B cell (primary cell): ENCODE measurements around the gene FLRT1. TPM values are rescaled to one million over a fixed set of nuclear protein-coding genes. Genes with fewer than 3 reads are reported as not detected.

Source experiments
- ATAC-seq: fragments of 200-7000 bp; cut with Tn5 transposase; one replicate; pipeline ENCODE4 v1.10.0; 2021; ENCODE audit warnings: low read depth, mild to moderate bottlenecking, moderate number of reproducible peaks, moderate library complexity
- CTCF ChIA-PET: fragments of 350-600 bp; sonication (Branson Sonifier 250); formaldehyde crosslinking; loops from one replicate; lab custom pipeline; 2021; ENCODE audit warnings: antibody characterized with exemption, inconsistent platforms; lab: Charles Lee
- POLR2A ChIA-PET: fragments of 350-600 bp; sonication (Branson Sonifier 250); formaldehyde crosslinking; loops from one replicate; lab custom pipeline; 2021; ENCODE audit warnings: antibody characterized with exemption; lab: Charles Lee
- DNase-seq: peaks from one replicate; pipeline ENCODE4 v3.0.0; 2013
- H2AFZ ChIP-seq: 2 replicates; pipeline ENCODE4 v1.6.1; 2012; ENCODE audit warnings: mild to moderate bottlenecking, low read depth, low read length; ENCODE audit not compliant: insufficient read depth, poor library complexity, severe bottlenecking
- H3K27ac ChIP-seq, 2 donors: 1 replicate in 1 of 2; 2 replicates in 1 of 2; pipeline ENCODE4 v1.5.1; 2012 to 2013; ENCODE audit warnings: low read length in 2 of 2, mild to moderate bottlenecking in 2 of 2, moderate library complexity in 1 of 2
- H3K27me3 ChIP-seq, 4 experiments: fragments of 200-600 bp in 1 of 4; sonication (generic) in 1 of 4; replicated peaks in 1 of 4; 1 replicate in 2 of 4; 2 replicates in 2 of 4; pipeline versions ENCODE4 v1.6.1 to v1.7.0; 2013 to 2016; ENCODE audit warnings: low read length in 3 of 4, mild to moderate bottlenecking in 2 of 4, mixed read lengths in 1 of 4, moderate library complexity in 1 of 4; ENCODE audit not compliant: insufficient read depth in 4 of 4, control insufficient read depth in 3 of 4; ENCODE audit errors: control extremely low read depth in 1 of 4
- H3K36me3 ChIP-seq, 2 experiments: replicated peaks in 1 of 2; 1 replicate in 1 of 2; 2 replicates in 1 of 2; pipeline versions ENCODE4 v1.6.1 to v1.7.1; 2013; ENCODE audit warnings: low read length in 1 of 2; ENCODE audit not compliant: insufficient read depth in 2 of 2, control insufficient read depth in 1 of 2; ENCODE audit errors: control extremely low read depth in 1 of 2, extremely low read depth in 1 of 2
- H3K4me1 ChIP-seq, 2 donors: fragments of 200-600 bp in 1 of 2; sonication (generic) in 1 of 2; 1 replicate in 1 of 2; 2 replicates in 1 of 2; pipeline versions ENCODE4 v1.5.1 to v1.6.1; 2013 to 2017; ENCODE audit warnings: low read length in 2 of 2; ENCODE audit not compliant: control insufficient read depth in 2 of 2, insufficient read depth in 2 of 2
- H3K4me2 ChIP-seq: replicated peaks from 2 replicates; pipeline ENCODE3; 2012; ENCODE audit warnings: mild to moderate bottlenecking, low read depth, low read length; ENCODE audit not compliant: poor library complexity, severe bottlenecking
- H3K4me3 ChIP-seq, 5 experiments: fragments of 200-600 bp in 1 of 5; sonication (generic) in 1 of 5; 1 replicate in 3 of 5; 2 replicates in 2 of 5; pipeline versions ENCODE4 v1.5.1 to v1.7.0; 2011 to 2016; ENCODE audit warnings: low read length in 4 of 5, mild to moderate bottlenecking in 4 of 5, low read depth in 2 of 5, control low read depth in 1 of 5, moderate library complexity in 1 of 5; ENCODE audit not compliant: insufficient read depth in 1 of 5; ENCODE audit errors: control extremely low read depth in 1 of 5, extremely low read depth in 1 of 5
- H3K79me2 ChIP-seq: fragments of 200-600 bp; sonication (generic); one replicate; pipeline ENCODE4 v1.6.0; 2016; ENCODE audit warnings: low read length; ENCODE audit not compliant: control insufficient read depth, insufficient read depth
- H3K9ac ChIP-seq: fragments of 200-600 bp; sonication (generic); 2 replicates; pipeline ENCODE4 v1.6.1; 2017; ENCODE audit warnings: mild to moderate bottlenecking, low read length, moderate library complexity
- H3K9me3 ChIP-seq, 3 donors: one replicate each; pipeline versions ENCODE4 v1.6.1 to v1.7.1; 2013; ENCODE audit warnings: low read length in 2 of 3; ENCODE audit not compliant: control insufficient read depth in 2 of 3, insufficient read depth in 1 of 3; ENCODE audit errors: control extremely low read depth in 1 of 3
- H4K20me1 ChIP-seq: 2 replicates; pipeline ENCODE4 v1.6.0; 2012; ENCODE audit warnings: mild to moderate bottlenecking, low read length; ENCODE audit not compliant: insufficient read depth, control insufficient read depth, poor library complexity, severe bottlenecking
- H3K27ac Mint-ChIP-seq: one replicate; pipeline ENCODE4 v1.8.0; 2021; ENCODE audit warnings: mixed read lengths
- H3K27me3 Mint-ChIP-seq: one replicate; pipeline ENCODE4 v1.8.0; 2021; ENCODE audit warnings: mixed read lengths
- H3K4me1 Mint-ChIP-seq: one replicate; pipeline ENCODE4 v1.8.0; 2021; ENCODE audit warnings: mixed read lengths
- H3K4me3 Mint-ChIP-seq: one replicate; pipeline ENCODE4 v1.8.0; 2021; ENCODE audit warnings: mixed read lengths
- H3K9me3 Mint-ChIP-seq: one replicate; pipeline ENCODE4 v1.8.0; 2022; ENCODE audit warnings: mixed read lengths; ENCODE audit not compliant: insufficient read depth
- EZH2 ChIP-seq: IDR thresholded peaks from 2 replicates; pipeline ENCODE4 v1.6.1; 2012; ENCODE audit warnings: borderline replicate concordance, low read depth, mild to moderate bottlenecking, moderate library complexity, low read length; ENCODE audit not compliant: insufficient read depth, poor library complexity, severe bottlenecking
- WGBS: methylation state at CpG from one replicate; pipeline ENCODE4 v1.1.5; 2013; ENCODE audit warnings: missing lambda C conversion rate; ENCODE audit not compliant: insufficient coverage; 5-methylcytosine and 5-hydroxymethylcytosine counted together
- intact Hi-C: fragments of 100-400 bp; cut with micrococcal nuclease; formaldehyde crosslinking; loops from one replicate; pipeline ENCODE4 v1.10.0; 2022
- polyA plus RNA-seq: library from polyadenylated mRNA; depleted of rRNA; stranded (reverse); fragments of >200 nt; gene quantifications from 2 replicates; pipeline ENCODE4 v1.2.3, GENCODE V29; 2012
- total RNA-seq, 2 donors: library from RNA; stranded (reverse); fragments of 120-200 nt in 1 of 2; gene quantifications; 1 replicate in 1 of 2; 2 replicates in 1 of 2; pipeline versions ENCODE4 v1.2.3 to v1.2.4, GENCODE V29; 2013 to 2022
- TF ChIP-seq, protein P1 (sequence below): fragments of 200-600 bp; IDR thresholded peaks from one replicate; pipeline ENCODE4 v1.8.0; 2022; ENCODE audit warnings: antibody characterized with exemption, mild to moderate bottlenecking

FLRT1 gene
- total and polyA plus RNA-seq, 2 donors (not counting 1 experiment from before 2014, with no cell fraction given): not detected

DNA sequence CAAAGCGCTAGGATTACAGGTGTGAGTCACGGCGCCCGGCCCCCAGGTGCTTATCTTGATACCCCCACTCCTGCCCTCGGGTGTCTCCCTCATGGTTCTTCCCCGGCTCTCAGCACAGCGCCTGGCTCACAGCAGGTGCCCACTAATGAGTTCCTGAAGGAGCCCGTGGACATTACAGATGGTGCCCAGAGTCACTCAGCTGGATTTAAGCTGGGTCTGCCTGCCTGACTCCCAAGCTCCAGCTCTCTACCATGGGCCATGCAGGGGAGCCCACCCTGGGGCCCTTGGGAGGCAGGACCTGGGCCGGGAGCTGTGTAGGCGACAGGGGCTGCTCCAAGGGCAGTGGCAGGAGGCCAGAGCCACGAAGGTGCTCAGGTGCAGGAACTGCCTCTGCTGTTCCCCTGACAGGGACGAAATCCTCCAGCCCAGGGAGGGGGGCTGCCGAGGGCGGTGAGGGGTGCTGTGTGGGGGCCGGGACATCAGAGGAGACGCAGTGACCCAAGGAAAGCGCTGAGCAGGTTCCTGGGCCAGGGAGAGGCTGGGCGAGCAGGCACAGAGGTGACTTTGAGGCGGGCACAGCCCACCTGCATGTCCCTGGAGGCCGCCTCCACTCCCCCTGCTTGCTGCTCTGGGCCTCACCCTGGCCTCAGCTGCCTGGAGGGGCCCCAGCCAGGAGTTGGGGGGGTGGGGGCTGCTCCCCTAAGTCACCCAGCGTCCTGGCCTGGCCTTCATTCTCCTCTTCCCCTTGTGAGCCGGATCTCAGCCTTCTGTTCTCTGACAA lies 14.6 kb upstream of the FLRT1 start:
- Mint-ChIP-seq H3K27ac (no peak overlapping the region), H3K27me3 (peaks cover under 1% of the 10 kb centered on the region), H3K4me3 (no peak overlapping the region), H3K4me1 (no peaks in the 10 kb centered on the region), H3K9me3 (no peaks in the 10 kb centered on the region)
- Histone ChIP-seq H3K9me3 (no peaks in the 10 kb centered on the region), H3K36me3 (no peaks in the 10 kb centered on the region), H3K79me2 (no peaks in the 10 kb centered on the region), H3K4me3 (no peak overlapping the region), H3K4me2 (no peak overlapping the region), H2AFZ (no peak overlapping the region), H3K27me3 (no peaks in the 10 kb centered on the region), H3K27ac (no peak overlapping the region), H3K4me1 (no peaks in the 10 kb centered on the region), H3K9ac (no peak overlapping the region), H4K20me1 (no peaks in the 10 kb centered on the region)
- ChIA-PET POLR2A (no interaction called here), CTCF (interaction anchor here (0.7 kb wide), 1 partner anchor 20 kb away, joined by 3 read pairs; no protein-coding TSS in a partner anchor)
- no peak for ATAC-seq
- TF ChIP-seq EZH2: no peak
- TF ChIP-seq, protein P1, sequence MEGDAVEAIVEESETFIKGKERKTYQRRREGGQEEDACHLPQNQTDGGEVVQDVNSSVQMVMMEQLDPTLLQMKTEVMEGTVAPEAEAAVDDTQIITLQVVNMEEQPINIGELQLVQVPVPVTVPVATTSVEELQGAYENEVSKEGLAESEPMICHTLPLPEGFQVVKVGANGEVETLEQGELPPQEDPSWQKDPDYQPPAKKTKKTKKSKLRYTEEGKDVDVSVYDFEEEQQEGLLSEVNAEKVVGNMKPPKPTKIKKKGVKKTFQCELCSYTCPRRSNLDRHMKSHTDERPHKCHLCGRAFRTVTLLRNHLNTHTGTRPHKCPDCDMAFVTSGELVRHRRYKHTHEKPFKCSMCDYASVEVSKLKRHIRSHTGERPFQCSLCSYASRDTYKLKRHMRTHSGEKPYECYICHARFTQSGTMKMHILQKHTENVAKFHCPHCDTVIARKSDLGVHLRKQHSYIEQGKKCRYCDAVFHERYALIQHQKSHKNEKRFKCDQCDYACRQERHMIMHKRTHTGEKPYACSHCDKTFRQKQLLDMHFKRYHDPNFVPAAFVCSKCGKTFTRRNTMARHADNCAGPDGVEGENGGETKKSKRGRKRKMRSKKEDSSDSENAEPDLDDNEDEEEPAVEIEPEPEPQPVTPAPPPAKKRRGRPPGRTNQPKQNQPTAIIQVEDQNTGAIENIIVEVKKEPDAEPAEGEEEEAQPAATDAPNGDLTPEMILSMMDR: no peak
- 83% methylated on average over 20 of the region's 22 CpGs for WGBS
- intact Hi-C loops: no loop called here
- DNase-seq: no peak

DNA sequence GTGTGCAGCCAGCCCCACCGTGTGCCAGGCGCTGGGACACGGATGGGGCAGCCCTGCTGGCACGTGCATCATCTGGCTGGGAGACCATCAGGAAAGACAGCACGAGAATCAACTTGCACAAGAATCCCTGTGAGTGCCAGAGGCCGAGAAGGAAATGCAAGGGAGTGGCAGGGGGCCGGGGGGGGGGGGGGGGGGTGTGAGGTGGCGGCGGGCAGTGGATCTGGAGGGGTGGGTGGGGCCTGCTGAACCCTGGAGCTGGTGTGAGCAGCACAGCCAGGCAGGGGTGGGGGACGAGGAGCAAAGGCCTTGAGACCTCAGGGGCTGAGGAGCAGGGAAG lies 14.0 kb upstream of the FLRT1 start:
- Histone ChIP-seq H3K4me3 (no peak overlapping the region), H4K20me1 (no peaks in the 10 kb centered on the region), H3K9me3 (peaks cover 0 to 2% (median 0%) of the 10 kb centered on the region in 3 donors), H3K27ac (no peak overlapping the region), H3K4me1 (no peaks in the 10 kb centered on the region), H3K9ac (no peak overlapping the region), H3K79me2 (no peaks in the 10 kb centered on the region), H2AFZ (no peak overlapping the region), H3K4me2 (no peak overlapping the region), H3K27me3 (no peaks in the 10 kb centered on the region), H3K36me3 (no peaks in the 10 kb centered on the region)
- no peak for TF ChIP-seq EZH2
- ChIA-PET CTCF (no interaction called here), POLR2A (no interaction called here)
- H3K27ac Mint-ChIP-seq: no peak overlapping the region
- 88% methylated on average over 5 of the region's 10 CpGs for WGBS
- intact Hi-C loops: no loop called here
- no peaks in the 10 kb centered on the region for H3K4me1 Mint-ChIP-seq
- peaks cover 6% of the 10 kb centered on the region for H3K27me3 Mint-ChIP-seq
- no peak overlapping the region for H3K4me3 Mint-ChIP-seq
- ATAC-seq (no peak), DNase-seq (no peak)
- no peaks in the 10 kb centered on the region for H3K9me3 Mint-ChIP-seq
